K562 (cell line): ENCODE results near the gene GAB1. TPM values are rescaled to one million over a fixed set of nuclear protein-coding genes. Genes with fewer than 3 reads are reported as not detected.
A peak's percentile ranks its signal among the peaks of the same experiment; 100 is the strongest.

ENCODE experiments used
- BCL6 ChIP-seq: fragments of 250-450 bp; sonication (Bioruptor Pico); IDR thresholded peaks from 2 replicates; pipeline ENCODE4 v1.4.0; 2020
- BCOR ChIP-seq: fragments of 450-650 bp; IDR thresholded peaks from 2 replicates; pipeline ENCODE4 v1.6.1; 2016
- C11orf30 ChIP-seq: fragments of 450-650 bp; IDR thresholded peaks from 2 replicates; pipeline ENCODE4 v1.6.1; 2016; ENCODE audit warnings: low read depth, mild to moderate bottlenecking
- CAMTA2 ChIP-seq: fragments of 250-450 bp; sonication (Bioruptor Pico); conservative IDR thresholded peaks from 2 replicates; pipeline ENCODE4 v1.5.1; 2022
- CHCHD3 ChIP-seq: fragments of 250-450 bp; sonication (Bioruptor Pico); IDR thresholded peaks from 2 replicates; pipeline ENCODE4 v2.1.2; 2022; ENCODE audit warnings: mild to moderate bottlenecking
- CTCFL ChIP-seq: IDR thresholded peaks from 2 replicates; pipeline ENCODE4 v1.6.1; 2011; ENCODE audit warnings: borderline replicate concordance, low read depth, mild to moderate bottlenecking, moderate library complexity, low read length; ENCODE audit not compliant: insufficient read depth, poor library complexity, severe bottlenecking
- JUND ChIP-seq, 2 experiments: IDR thresholded peaks; 2 replicates in 1 of 2; 3 replicates in 1 of 2; pipeline ENCODE4 v1.6.1; 2011; ENCODE audit warnings: borderline replicate concordance in 2 of 2, low read depth in 2 of 2, low read length in 2 of 2, improper control_type of control experiment in 1 of 2, missing biosample characterization in 1 of 2, missing genetic modification characterization in 1 of 2, missing genetic modification reagents in 1 of 2
- NR0B1 ChIP-seq: fragments of 450-650 bp; IDR thresholded peaks from one replicate; pipeline ENCODE4 v1.6.1; 2018; ENCODE audit warnings: mild to moderate bottlenecking, moderate library complexity; ENCODE audit not compliant: partially characterized antibody
- OTX1 ChIP-seq: fragments of 450-650 bp; formaldehyde crosslinking; IDR thresholded peaks from 2 replicates; pipeline ENCODE4 v1.4.0; 2022; ENCODE audit warnings: mild to moderate bottlenecking
- POLR2AphosphoS2 ChIP-seq: IDR thresholded peaks from 2 replicates; pipeline ENCODE4 v1.6.1; 2012; ENCODE audit warnings: low read length, improper control_type of control experiment
- POLR3G ChIP-seq: IDR thresholded peaks from 2 replicates; pipeline ENCODE4 v1.6.1; 2011; ENCODE audit not compliant: insufficient read length, insufficient replicate concordance; ENCODE audit errors: extremely low read depth
- RNF2 ChIP-seq: sonication (generic); IDR thresholded peaks from 2 replicates; pipeline ENCODE4 v1.6.1; 2016
- SIRT6 ChIP-seq: IDR thresholded peaks from one replicate; pipeline ENCODE4 v1.6.1; 2012; ENCODE audit warnings: low read depth, mild to moderate bottlenecking, control low read depth, inconsistent platforms, low read length, moderate library complexity
- TAF15 ChIP-seq: fragments of 200-400 bp; formaldehyde crosslinking; IDR thresholded peaks from 2 replicates; pipeline ENCODE4 v1.6.1; 2017; ENCODE audit warnings: mild to moderate bottlenecking, low read depth, low read length, moderate library complexity
- U2AF2 ChIP-seq: fragments of 200-400 bp; formaldehyde crosslinking; optimal IDR thresholded peaks from 2 replicates; pipeline ENCODE3; 2017; ENCODE audit warnings: low read depth, mild to moderate bottlenecking, low read length
- ZNF124 ChIP-seq: sonication (generic); formaldehyde crosslinking; IDR thresholded peaks from 2 replicates; pipeline ENCODE4 v1.8.1; 2022; ENCODE audit warnings: missing genetic modification reagents
- ZNF311 ChIP-seq: fragments of 250-450 bp; sonication (Bioruptor Pico); IDR thresholded peaks from 2 replicates; pipeline ENCODE4 v1.4.0; 2020; ENCODE audit warnings: mild to moderate bottlenecking, moderate library complexity
- ZNF551 ChIP-seq: fragments of 250-450 bp; sonication (Bioruptor Pico); IDR thresholded peaks from 2 replicates; pipeline ENCODE4 v1.5.0; 2021; ENCODE audit warnings: mild to moderate bottlenecking, moderate library complexity
- ZNF830 ChIP-seq: fragments of 250-450 bp; sonication (Bioruptor Pico); IDR thresholded peaks from 2 replicates; pipeline ENCODE4 v1.5.0; 2021; ENCODE audit warnings: mild to moderate bottlenecking
- polyA plus RNA-seq, 8 experiments: library from polyadenylated mRNA; depleted of rRNA in 4 of 8; stranded (reverse) in 5 of 8; unstranded in 3 of 8; fragments of >200 nt; fragmentation: Nextera tagmentation in 2 of 8; fragmentation: Illumina TruSeq in 1 of 8; extraction: Ambion mirVana in 2 of 8; extraction: Trizol in 1 of 8; gene quantifications; 2 replicates each; pipeline versions ENCODE4 v1.2.1 to v1.2.3, GENCODE V29; 2011 to 2014; ENCODE audit warnings: inconsistent platforms in 1 of 8, missing spikeins in 1 of 8
- total RNA-seq, 7 experiments: library from RNA; depleted of rRNA in 6 of 7; stranded (reverse); fragments of >200 nt in 6 of 7; fragmentation: Illumina TruSeq in 2 of 7; extraction: Trizol in 2 of 7; gene quantifications; 2 replicates each; pipeline versions ENCODE4 v1.2.1 to v1.2.3, GENCODE V29; 2011 to 2021; ENCODE audit warnings: low replicate concordance in 1 of 7
- TF ChIP-seq, protein P1 (sequence below): fragments of 250-450 bp; sonication (Bioruptor Pico); IDR thresholded peaks from 2 replicates; pipeline ENCODE4 v1.4.0; 2020; ENCODE audit warnings: mild to moderate bottlenecking
- TF ChIP-seq, protein P2 (sequence below): fragments of 450-650 bp; formaldehyde crosslinking; conservative IDR thresholded peaks from 2 replicates; pipeline ENCODE4 v1.4.0; 2022; ENCODE audit warnings: mild to moderate bottlenecking, missing genetic modification characterization
- TF ChIP-seq, protein P3 (sequence below): sonication (generic); formaldehyde crosslinking; IDR thresholded peaks from 2 replicates; pipeline ENCODE4 v1.9.0; 2022; ENCODE audit warnings: mild to moderate bottlenecking, missing genetic modification reagents

GAB1 gene
- total and polyA plus RNA-seq, 9 of the 15 experiments (the other 6 are each of a cell fraction or from before 2014, with no cell fraction given): 1.3 to 14.6 (median 7.5) TPM

DNA sequence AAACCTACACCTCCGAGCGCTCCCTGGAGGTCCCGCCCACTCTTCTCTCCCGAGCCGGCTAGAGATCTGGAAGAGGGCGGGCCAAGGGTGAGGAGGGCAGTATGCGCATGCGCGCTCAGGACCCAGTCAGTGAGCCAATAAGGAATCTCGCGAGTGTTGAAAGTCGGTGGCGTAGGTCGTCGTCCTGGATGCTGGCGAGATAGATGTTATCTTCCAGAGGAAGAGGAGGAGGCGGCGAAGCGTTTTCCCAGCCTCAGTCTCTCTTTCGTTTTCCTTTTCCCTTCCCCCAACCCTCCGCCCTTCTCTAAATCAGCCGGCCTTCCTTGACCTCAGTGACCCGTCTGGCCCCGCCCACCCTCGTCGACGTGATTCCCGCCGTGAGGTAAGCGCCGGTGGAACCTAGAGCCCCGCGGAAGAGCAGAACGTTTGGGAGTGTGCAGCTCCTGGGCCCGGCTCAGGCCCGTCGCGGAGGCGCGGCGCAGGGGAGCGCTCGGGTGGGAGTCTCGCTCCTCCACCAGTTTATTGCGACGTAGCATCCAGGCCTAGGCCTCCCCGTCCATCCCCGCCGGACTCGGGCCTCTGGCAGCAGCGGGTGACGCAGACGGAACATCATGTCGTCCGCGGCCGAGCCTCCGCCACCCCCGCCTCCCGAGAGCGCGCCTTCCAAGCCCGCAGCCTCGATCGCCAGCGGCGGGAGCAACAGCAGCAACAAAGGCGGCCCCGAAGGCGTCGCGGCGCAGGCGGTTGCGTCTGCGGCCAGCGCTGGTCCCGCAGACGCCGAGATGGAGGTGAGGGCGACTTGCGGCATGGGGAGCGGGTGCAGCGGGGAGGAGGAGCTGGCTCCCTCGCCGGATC is 176.9 kb downstream of the GAB1 start, which contains the start of gene SMARCA5 (continued):
- TF ChIP-seq SIRT6 (no peak), BCOR (0 out of 2 replicates have a peak, but pooled peaks have one; percentile 27), JUND (IDR thresholded peaks at IDR 0.05; ENCODE audit: borderline replicate concordance, low read depth, low read length) (0 out of 2 replicates have a peak, but pooled peaks have one; percentile 1), JUND (tag; IDR thresholded peaks at IDR 0.05; ENCODE audit: borderline replicate concordance, low read depth, low read length) (peak; percentile 18; the same call in 1 of the 3 replicates), ZNF551 (no peak), ZNF311 (CRISPR knock-in tag) (no peak), BCL6 (no peak), NR0B1 (no peak), RNF2 (peak; percentile 22; the same call in 1 of the 2 replicates), CAMTA2 (CRISPR knock-in tag) (no peak), TAF15 (no peak), POLR3G (no peak), ZNF124 (CRISPR knock-in tag) (no peak), U2AF2 (no peak), CTCFL (no peak), C11orf30 (0 out of 2 replicates have a peak, but pooled peaks have one; percentile 26), ZNF830 (CRISPR knock-in tag) (no peak), OTX1 (CRISPR knock-in tag) (0 out of 2 replicates have a peak, but pooled peaks have one; percentile 2), CHCHD3 (CRISPR knock-in tag) (no peak), POLR2AphosphoS2 (no peak)
- TF ChIP-seq, protein P1, sequence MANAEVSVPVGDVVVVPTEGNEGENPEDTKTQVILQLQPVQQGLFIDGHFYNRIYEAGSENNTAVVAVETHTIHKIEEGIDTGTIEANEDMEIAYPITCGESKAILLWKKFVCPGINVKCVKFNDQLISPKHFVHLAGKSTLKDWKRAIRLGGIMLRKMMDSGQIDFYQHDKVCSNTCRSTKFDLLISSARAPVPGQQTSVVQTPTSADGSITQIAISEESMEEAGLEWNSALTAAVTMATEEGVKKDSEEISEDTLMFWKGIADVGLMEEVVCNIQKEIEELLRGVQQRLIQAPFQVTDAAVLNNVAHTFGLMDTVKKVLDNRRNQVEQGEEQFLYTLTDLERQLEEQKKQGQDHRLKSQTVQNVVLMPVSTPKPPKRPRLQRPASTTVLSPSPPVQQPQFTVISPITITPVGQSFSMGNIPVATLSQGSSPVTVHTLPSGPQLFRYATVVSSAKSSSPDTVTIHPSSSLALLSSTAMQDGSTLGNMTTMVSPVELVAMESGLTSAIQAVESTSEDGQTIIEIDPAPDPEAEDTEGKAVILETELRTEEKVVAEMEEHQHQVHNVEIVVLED (CRISPR knock-in tag): peak; percentile 35
- TF ChIP-seq, protein P2, sequence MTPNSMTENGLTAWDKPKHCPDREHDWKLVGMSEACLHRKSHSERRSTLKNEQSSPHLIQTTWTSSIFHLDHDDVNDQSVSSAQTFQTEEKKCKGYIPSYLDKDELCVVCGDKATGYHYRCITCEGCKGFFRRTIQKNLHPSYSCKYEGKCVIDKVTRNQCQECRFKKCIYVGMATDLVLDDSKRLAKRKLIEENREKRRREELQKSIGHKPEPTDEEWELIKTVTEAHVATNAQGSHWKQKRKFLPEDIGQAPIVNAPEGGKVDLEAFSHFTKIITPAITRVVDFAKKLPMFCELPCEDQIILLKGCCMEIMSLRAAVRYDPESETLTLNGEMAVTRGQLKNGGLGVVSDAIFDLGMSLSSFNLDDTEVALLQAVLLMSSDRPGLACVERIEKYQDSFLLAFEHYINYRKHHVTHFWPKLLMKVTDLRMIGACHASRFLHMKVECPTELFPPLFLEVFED (CRISPR knock-in tag): no peak
- TF ChIP-seq, protein P3, sequence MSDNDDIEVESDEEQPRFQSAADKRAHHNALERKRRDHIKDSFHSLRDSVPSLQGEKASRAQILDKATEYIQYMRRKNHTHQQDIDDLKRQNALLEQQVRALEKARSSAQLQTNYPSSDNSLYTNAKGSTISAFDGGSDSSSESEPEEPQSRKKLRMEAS (CRISPR knock-in tag): peak; percentile 61
